Measurements from ENCODE around the gene RGCC.
"Not testable (repeated sequence)": the region's sequence is repeated elsewhere in the genome, so short reads cannot be mapped to it uniquely, and the experiment has no call there.

Gene RGCC

GRCh38 chr13:41426047-41426446 lies 31.3 kb upstream of the RGCC start:
- in situ Hi-C loops (cut with HindIII; ENCODE audit: low pct_unique_long_range_greater_than_20kb, low sequenced_read_pairs), result no loop called here
- TF ChIP-seq JUND (IDR thresholded peaks at IDR 0.05; ENCODE audit: low read depth), result no peak
- DNase-seq (ENCODE audit: low read depth in 1 of 2, low spot score in 1 of 2), result no peak

GRCh38 chr13:41427666-41428065 lies 29.7 kb upstream of the RGCC start:
- TF ChIP-seq JUND (IDR thresholded peaks at IDR 0.05; ENCODE audit: low read depth), result no peak
- in situ Hi-C loops (cut with HindIII; ENCODE audit: low pct_unique_long_range_greater_than_20kb, low sequenced_read_pairs), result no loop called here
- DNase-seq (ENCODE audit: low read depth in 1 of 2, low spot score in 1 of 2), result no peak

- in situ Hi-C loops (cut with HindIII; ENCODE audit: low pct_unique_long_range_greater_than_20kb, low sequenced_read_pairs), result no loop called here
- no peak for DNase-seq (ENCODE audit: low read depth in 1 of 2, low spot score in 1 of 2)
- TF ChIP-seq JUND (IDR thresholded peaks at IDR 0.05; ENCODE audit: low read depth), result no peak
Observed at GRCh38 chr13:41428155-41428554, 29.2 kb upstream of the RGCC start.

- in situ Hi-C loops (cut with HindIII; ENCODE audit: low pct_unique_long_range_greater_than_20kb, low sequenced_read_pairs); DNase-seq (ENCODE audit: low read depth in 1 of 2, low spot score in 1 of 2): not testable (repeated sequence)
Observed at GRCh38 chr13:41434030-41434429, 23.3 kb upstream of the RGCC start.

- in situ Hi-C loops (cut with HindIII; ENCODE audit: low pct_unique_long_range_greater_than_20kb, low sequenced_read_pairs), result no loop called here
- no peak for DNase-seq (ENCODE audit: low read depth in 1 of 2, low spot score in 1 of 2)
- TF ChIP-seq JUND (IDR thresholded peaks at IDR 0.05; ENCODE audit: low read depth), result no peak
Observed at GRCh38 chr13:41434831-41435520, 22.4 kb upstream of the RGCC start.

GRCh38 chr13:41443969-41444368 lies 13.4 kb upstream of the RGCC start:
- DNase-seq (ENCODE audit: low read depth in 1 of 2, low spot score in 1 of 2), result no peak
- TF ChIP-seq JUND (IDR thresholded peaks at IDR 0.05; ENCODE audit: low read depth), result no peak
- in situ Hi-C loops (cut with HindIII; ENCODE audit: low pct_unique_long_range_greater_than_20kb, low sequenced_read_pairs), result no loop called here

- DNase-seq (ENCODE audit: low read depth in 1 of 2, low spot score in 1 of 2), result no peak
- in situ Hi-C loops (cut with HindIII; ENCODE audit: low pct_unique_long_range_greater_than_20kb, low sequenced_read_pairs), result no loop called here
Observed at GRCh38 chr13:41452462-41452861, 4.9 kb upstream of the RGCC start.

GRCh38 chr13:41453620-41454019 lies 3.7 kb upstream of the RGCC start:
- DNase-seq (ENCODE audit: low read depth in 1 of 2, low spot score in 1 of 2), result no peak

More at GRCh38 chr13:41452462-41452861, 4.9 kb upstream of the RGCC start:
- no peak for TF ChIP-seq JUND (IDR thresholded peaks at IDR 0.05; ENCODE audit: low read depth)

GRCh38 chr13:41454170-41454569 lies 3.2 kb upstream of the RGCC start:
- in situ Hi-C loops (cut with HindIII; ENCODE audit: low pct_unique_long_range_greater_than_20kb, low sequenced_read_pairs), result no loop called here
- TF ChIP-seq JUND (IDR thresholded peaks at IDR 0.05; ENCODE audit: low read depth), result no peak
- DNase-seq (ENCODE audit: low read depth in 1 of 2, low spot score in 1 of 2), result no peak

More at GRCh38 chr13:41453620-41454019, 3.7 kb upstream of the RGCC start:
- TF ChIP-seq JUND (IDR thresholded peaks at IDR 0.05; ENCODE audit: low read depth), result no peak
- in situ Hi-C loops (cut with HindIII; ENCODE audit: low pct_unique_long_range_greater_than_20kb, low sequenced_read_pairs), result no loop called here

GRCh38 chr13:41455725-41456419 lies 1.5 kb upstream of the RGCC start:
- in situ Hi-C loops (cut with HindIII; ENCODE audit: low pct_unique_long_range_greater_than_20kb, low sequenced_read_pairs), result no loop called here
- TF ChIP-seq JUND (IDR thresholded peaks at IDR 0.05; ENCODE audit: low read depth), result no peak
- DNase-seq (ENCODE audit: low read depth in 1 of 2, low spot score in 1 of 2), result no peak

- DNase-seq (ENCODE audit: low read depth in 1 of 2, low spot score in 1 of 2), result no peak
- in situ Hi-C loops (cut with HindIII; ENCODE audit: low pct_unique_long_range_greater_than_20kb, low sequenced_read_pairs), result no loop called here
- TF ChIP-seq JUND (IDR thresholded peaks at IDR 0.05; ENCODE audit: low read depth), result no peak
Observed at GRCh38 chr13:41457589-41458186, 338 bp downstream of the RGCC start.

GRCh38 chr13:41458187-41458760 lies 924 bp downstream of the RGCC start:
- no peak for DNase-seq (ENCODE audit: low read depth in 1 of 2, low spot score in 1 of 2)
- TF ChIP-seq JUND (IDR thresholded peaks at IDR 0.05; ENCODE audit: low read depth), result no peak
- in situ Hi-C loops (cut with HindIII; ENCODE audit: low pct_unique_long_range_greater_than_20kb, low sequenced_read_pairs), result no loop called here

Data from T47D (cell line).